ENCODE data around the gene DHCR7. TPM values are rescaled to one million over a fixed set of nuclear protein-coding genes. Genes with fewer than 3 reads are reported as not detected.

The DHCR7 gene
- total RNA-seq, 2 donors from 2014 or later = 38.8 to 67.1 TPM

DNA sequence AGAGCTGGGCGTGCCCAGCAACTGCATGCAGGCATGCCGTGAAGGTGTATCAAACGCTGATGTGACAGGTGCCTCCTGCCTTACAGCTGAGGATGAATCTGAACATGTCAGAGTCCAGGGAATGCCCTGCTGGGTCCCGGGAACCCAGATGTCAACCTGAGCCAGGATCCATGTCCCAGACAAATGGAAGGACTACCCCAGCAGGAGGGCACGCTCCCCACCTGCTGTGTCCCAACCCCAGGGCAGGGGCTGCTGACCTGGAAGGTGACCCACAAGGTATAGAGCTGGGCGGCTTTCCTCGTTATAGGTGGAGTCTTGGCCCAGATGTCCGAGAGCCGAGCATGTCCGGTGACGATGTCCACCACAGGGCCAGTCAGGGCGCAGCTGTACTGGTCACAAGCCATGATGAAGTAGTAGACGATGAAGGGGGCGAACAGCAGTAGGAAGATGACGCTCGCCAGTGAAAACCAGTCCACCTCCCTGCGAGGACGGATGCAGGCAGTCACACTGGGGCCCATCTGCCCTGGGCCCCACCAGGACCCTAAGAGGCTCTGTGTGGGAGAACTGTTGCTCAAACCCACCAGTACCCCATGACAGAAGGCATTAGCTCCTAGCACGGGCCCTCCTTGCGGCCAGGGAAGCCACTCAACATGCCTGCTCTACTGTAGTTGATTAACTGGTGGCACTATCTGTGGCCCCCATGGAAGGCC is 4.3 kb downstream of the DHCR7 start:
- H3K27me3 Mint-ChIP-seq = no peaks in the 10 kb centered on the region
- no peaks in the 10 kb centered on the region for H3K9me3 Mint-ChIP-seq
- no peak overlapping the region for H3K4me3 Mint-ChIP-seq
- no peak overlapping the region for H3K27ac Mint-ChIP-seq
- no peak for ATAC-seq (replicated peaks)
- H3K36me3 Mint-ChIP-seq (ENCODE audit: low read depth) = peaks cover 87% of the 10 kb centered on the region
- peaks cover 21% of the 10 kb centered on the region for H3K4me1 Mint-ChIP-seq

GRCh38 chr11:71442880-71443279 is 5.3 kb downstream of the DHCR7 start:
- Mint-ChIP-seq H3K4me1 (peaks cover 21% of the 10 kb centered on the region), H3K9me3 (no peaks in the 10 kb centered on the region), H3K4me3 (no peak overlapping the region), H3K36me3 (ENCODE audit: low read depth) (peaks cover 96% of the 10 kb centered on the region), H3K27me3 (no peaks in the 10 kb centered on the region), H3K27ac (no peak overlapping the region)
- no peak for ATAC-seq (replicated peaks)

GRCh38 chr11:71442123-71442522 is 6.1 kb downstream of the DHCR7 start:
- H3K27ac Mint-ChIP-seq = no peak overlapping the region
- no peak overlapping the region for H3K4me3 Mint-ChIP-seq
- H3K27me3 Mint-ChIP-seq = no peaks in the 10 kb centered on the region
- peaks cover 90% of the 10 kb centered on the region for H3K36me3 Mint-ChIP-seq (ENCODE audit: low read depth)
- no peak for ATAC-seq (replicated peaks)
- no peaks in the 10 kb centered on the region for H3K9me3 Mint-ChIP-seq
- peaks cover 18% of the 10 kb centered on the region for H3K4me1 Mint-ChIP-seq

- no peaks in the 10 kb centered on the region for H3K9me3 Mint-ChIP-seq
- no peak overlapping the region for H3K27ac Mint-ChIP-seq
- H3K36me3 Mint-ChIP-seq (ENCODE audit: low read depth) = peaks cover 89% of the 10 kb centered on the region
- H3K27me3 Mint-ChIP-seq = no peaks in the 10 kb centered on the region
- no peak overlapping the region for H3K4me3 Mint-ChIP-seq
- no peak for ATAC-seq (replicated peaks)
- peaks cover 10% of the 10 kb centered on the region for H3K4me1 Mint-ChIP-seq
These were observed 6.9 kb downstream of the DHCR7 start for GRCh38 chr11:71441251-71441650.

GRCh38 chr11:71440021-71440755 is 8.0 kb downstream of the DHCR7 start:
- H3K4me1 Mint-ChIP-seq = peaks cover 4% of the 10 kb centered on the region
- no peak overlapping the region for H3K27ac Mint-ChIP-seq
- ATAC-seq (replicated peaks) = no peak
- no peak overlapping the region for H3K4me3 Mint-ChIP-seq
- peaks cover 85% of the 10 kb centered on the region for H3K36me3 Mint-ChIP-seq (ENCODE audit: low read depth)
- H3K9me3 Mint-ChIP-seq = no peaks in the 10 kb centered on the region
- no peaks in the 10 kb centered on the region for H3K27me3 Mint-ChIP-seq

DNA sequence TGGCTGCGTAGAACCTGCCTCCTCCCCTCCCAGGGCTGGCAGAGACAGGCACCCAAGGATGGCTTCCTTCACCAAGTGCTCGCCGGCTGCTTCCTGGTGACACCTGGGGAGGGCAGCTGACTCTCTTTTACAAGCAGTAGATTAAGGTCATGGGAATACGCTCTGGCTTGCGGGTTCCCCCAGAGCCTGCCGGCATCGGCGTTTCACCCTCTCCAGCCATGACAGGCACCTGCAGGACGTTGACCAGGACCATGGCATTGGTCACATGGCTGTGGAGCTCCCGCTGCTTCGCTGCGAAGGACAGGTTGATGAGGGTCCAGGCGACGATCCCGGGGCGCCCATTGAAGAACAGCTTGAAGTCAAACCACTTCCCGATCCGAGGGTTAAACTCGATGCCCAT is 9.5 kb downstream of the DHCR7 start:
- H3K27ac Mint-ChIP-seq = no peak overlapping the region
- peaks cover 4% of the 10 kb centered on the region for H3K4me1 Mint-ChIP-seq
- H3K36me3 Mint-ChIP-seq (ENCODE audit: low read depth) = peaks cover 83% of the 10 kb centered on the region
- no peaks in the 10 kb centered on the region for H3K9me3 Mint-ChIP-seq
- no peaks in the 10 kb centered on the region for H3K27me3 Mint-ChIP-seq
- H3K4me3 Mint-ChIP-seq = no peak overlapping the region
- no peak for ATAC-seq (replicated peaks)

DNA sequence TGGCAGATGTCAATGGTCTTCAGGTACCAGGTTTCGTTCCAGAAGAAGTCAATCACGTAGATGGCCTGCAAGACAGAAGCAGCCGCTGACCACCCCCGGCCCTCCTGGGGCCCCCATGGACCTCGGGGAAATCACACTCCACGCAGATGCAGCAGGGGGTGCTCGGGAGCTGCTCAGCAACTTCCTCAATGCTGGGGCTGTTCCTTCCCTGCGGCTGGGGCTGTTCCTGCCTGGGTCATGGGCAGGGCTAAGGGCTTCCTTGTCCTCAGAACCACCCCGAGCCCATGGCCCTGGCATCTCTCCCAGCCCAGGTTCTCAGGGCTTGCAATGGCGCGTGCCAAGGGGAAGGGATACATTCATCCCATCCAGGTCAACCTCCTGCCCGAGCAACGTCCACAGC is 10.3 kb downstream of the DHCR7 start:
- no peaks in the 10 kb centered on the region for H3K9me3 Mint-ChIP-seq
- H3K27me3 Mint-ChIP-seq = no peaks in the 10 kb centered on the region
- H3K4me3 Mint-ChIP-seq = no peak overlapping the region
- no peak overlapping the region for H3K27ac Mint-ChIP-seq
- ATAC-seq (replicated peaks) = no peak
- H3K36me3 Mint-ChIP-seq (ENCODE audit: low read depth) = peaks cover 76% of the 10 kb centered on the region
- H3K4me1 Mint-ChIP-seq = peaks cover 4% of the 10 kb centered on the region

GRCh38 chr11:71437399-71437798 is 10.8 kb downstream of the DHCR7 start:
- ATAC-seq (replicated peaks) = no peak
- Mint-ChIP-seq H3K9me3 (no peaks in the 10 kb centered on the region), H3K4me3 (no peak overlapping the region), H3K36me3 (ENCODE audit: low read depth) (peaks cover 71% of the 10 kb centered on the region), H3K27ac (no peak overlapping the region), H3K4me1 (peaks cover 4% of the 10 kb centered on the region), H3K27me3 (no peaks in the 10 kb centered on the region)

DNA sequence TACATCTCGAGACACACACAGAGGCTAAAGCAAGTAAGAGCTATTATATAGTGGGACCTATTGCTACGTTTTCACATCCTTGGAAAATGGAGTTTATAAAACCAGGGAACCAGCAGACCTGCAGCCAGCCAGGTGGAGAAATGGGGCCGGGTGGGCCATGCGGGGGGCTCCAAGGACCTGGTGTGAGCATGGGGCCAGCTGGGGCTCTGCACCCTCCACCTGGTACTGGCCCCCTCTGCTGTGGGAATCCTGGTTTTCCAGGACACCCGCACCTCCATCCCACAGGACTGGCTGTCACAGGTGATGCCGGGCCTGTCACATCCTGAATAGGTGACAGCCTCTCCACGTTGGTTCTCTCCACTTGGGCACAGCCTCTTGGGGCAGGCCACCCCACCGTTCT is 11.3 kb downstream of the DHCR7 start:
- Mint-ChIP-seq H3K27ac (no peak overlapping the region), H3K4me3 (no peak overlapping the region), H3K9me3 (no peaks in the 10 kb centered on the region), H3K36me3 (ENCODE audit: low read depth) (peaks cover 66% of the 10 kb centered on the region), H3K27me3 (no peaks in the 10 kb centered on the region), H3K4me1 (peaks cover 4% of the 10 kb centered on the region)
- ATAC-seq (replicated peaks) = no peak

DNA sequence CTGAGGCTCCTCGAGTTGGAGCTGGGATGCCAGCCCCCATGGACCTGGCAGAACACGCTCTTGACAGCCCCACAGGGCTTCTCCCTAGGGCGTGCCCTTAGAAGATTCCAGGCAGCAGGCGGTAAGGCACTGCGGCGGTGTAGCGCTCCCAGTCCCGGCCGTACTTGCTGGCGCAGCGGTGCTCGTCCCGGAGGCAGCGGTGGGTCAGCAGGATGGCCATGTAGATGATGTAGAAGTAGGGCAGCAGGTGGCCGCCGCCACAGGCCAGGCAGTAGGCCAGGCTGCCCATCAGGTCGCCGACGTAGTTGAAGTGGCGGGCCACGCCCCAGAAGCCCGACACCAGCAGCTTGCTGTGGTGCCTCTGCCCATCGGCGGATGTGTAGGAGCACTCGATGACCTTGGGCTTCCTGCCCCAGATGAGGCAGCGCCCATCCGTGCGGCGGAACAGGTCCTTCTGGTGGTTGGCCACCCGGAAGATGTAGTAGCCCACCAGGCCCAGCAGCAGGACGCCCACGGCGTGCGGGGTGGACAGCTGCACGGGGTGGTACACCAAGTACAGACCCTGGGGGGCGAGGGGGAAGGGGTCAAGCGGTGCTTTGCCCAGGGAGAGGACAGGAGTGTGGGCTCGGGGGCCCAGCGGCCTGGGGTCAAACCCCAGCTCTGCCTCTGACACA is 12.8 kb downstream of the DHCR7 start:
- H3K27me3 Mint-ChIP-seq = no peaks in the 10 kb centered on the region
- no peak for ATAC-seq (replicated peaks)
- H3K4me3 Mint-ChIP-seq = no peak overlapping the region
- H3K4me1 Mint-ChIP-seq = peaks cover 4% of the 10 kb centered on the region
- H3K9me3 Mint-ChIP-seq = no peaks in the 10 kb centered on the region
- peaks cover 52% of the 10 kb centered on the region for H3K36me3 Mint-ChIP-seq (ENCODE audit: low read depth)
- no peak overlapping the region for H3K27ac Mint-ChIP-seq

- H3K27me3 Mint-ChIP-seq = no peaks in the 10 kb centered on the region
- H3K9me3 Mint-ChIP-seq = no peaks in the 10 kb centered on the region
- H3K4me3 Mint-ChIP-seq = no peak overlapping the region
These were observed 13.5 kb downstream of the DHCR7 start for GRCh38 chr11:71434576-71435130.

DNA sequence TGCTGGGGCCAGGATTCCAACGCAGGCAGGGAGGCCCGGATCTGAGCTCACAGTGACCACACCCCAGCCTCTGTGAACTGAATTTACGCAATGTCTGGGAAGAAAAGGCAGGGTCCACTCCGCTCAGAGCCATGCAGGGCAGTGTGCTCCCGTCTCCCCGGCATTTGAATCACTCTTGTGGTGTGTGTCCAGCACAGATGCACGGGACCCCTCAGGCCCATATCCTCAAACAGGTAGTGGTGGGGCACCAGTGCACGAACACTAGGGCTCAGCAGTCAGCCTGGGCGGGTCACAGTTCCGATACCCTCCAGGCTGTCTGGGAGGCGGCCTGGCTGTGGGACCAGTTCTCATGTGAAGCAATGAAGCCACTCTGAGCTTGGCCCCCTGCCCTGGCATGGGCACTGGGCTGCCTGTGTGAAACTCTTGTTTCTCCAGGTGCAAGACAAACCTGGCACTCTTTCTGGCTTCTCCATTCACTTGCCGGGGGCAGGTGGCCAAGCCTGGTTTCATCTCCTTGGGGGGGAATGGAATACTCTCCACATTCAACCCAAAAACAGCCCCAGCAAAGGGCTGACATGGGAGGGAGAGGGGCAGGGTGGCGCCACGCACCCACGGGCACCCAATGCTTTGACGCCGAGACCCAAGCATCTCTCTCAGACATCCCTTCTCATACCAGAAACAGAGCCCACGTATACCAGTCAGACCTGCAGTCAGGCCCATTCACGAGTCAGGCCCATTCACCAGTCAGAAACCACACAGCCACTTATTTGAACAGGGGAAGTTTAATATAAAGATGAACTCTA is 14.3 kb downstream of the DHCR7 start:
- ATAC-seq (replicated peaks) = no peak
- Mint-ChIP-seq H3K4me1 (no peaks in the 10 kb centered on the region), H3K4me3 (no peak overlapping the region), H3K27me3 (peaks cover 3% of the 10 kb centered on the region), H3K36me3 (ENCODE audit: low read depth) (peaks cover 37% of the 10 kb centered on the region), H3K9me3 (no peaks in the 10 kb centered on the region), H3K27ac (no peak overlapping the region)

More at GRCh38 chr11:71434576-71435130, 13.5 kb downstream of the DHCR7 start:
- H3K4me1 Mint-ChIP-seq = no peaks in the 10 kb centered on the region
- no peak overlapping the region for H3K27ac Mint-ChIP-seq
- H3K36me3 Mint-ChIP-seq (ENCODE audit: low read depth) = peaks cover 44% of the 10 kb centered on the region
- no peak for ATAC-seq (replicated peaks)

DNA sequence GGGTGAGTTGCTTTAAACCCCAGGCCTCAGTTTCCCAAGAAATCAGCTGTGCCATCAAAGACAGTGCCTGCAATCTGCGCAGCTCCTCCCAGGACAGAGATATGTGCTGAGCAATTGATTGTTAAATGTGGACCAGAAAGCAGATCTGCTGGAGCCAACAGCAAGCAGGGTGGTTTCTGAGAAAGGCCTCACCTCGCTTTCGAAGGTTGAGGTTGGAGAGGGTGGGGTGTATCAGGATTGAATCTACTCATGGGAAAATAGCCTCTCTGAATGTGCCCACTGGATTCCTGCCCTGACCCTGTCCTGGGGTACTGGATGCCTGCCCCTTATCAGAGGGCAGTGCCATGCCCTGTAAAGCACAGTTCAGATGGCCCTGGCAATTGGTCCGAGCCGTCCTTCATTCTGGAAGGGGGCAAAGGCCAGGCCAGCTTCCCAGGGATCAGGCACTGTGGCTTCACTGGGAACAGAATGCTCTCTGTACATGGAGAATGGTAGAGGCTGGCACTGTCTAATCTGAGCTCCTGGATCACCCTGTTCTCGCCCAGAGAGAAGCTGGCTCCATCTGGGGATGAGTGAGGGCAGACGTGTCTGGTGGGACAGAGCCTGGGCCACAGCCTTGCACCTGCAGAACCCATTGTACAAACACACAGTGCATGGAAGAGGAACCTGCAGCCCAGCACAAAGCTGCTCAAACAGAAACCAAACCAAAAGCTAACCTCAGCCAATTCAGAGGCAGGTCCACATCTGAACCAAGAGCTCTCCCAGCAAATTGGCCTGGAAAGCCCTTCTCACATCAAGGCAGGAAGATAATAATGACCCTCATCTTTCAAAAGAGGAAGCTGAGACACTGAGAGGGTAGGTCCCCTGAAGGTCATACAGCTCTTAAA is 15.2 kb downstream of the DHCR7 start:
- H3K4me1 Mint-ChIP-seq = no peaks in the 10 kb centered on the region
- peaks cover 29% of the 10 kb centered on the region for H3K36me3 Mint-ChIP-seq (ENCODE audit: low read depth)
- no peak for ATAC-seq (replicated peaks)
- H3K27me3 Mint-ChIP-seq = peaks cover 3% of the 10 kb centered on the region
- H3K4me3 Mint-ChIP-seq = no peak overlapping the region
- no peak overlapping the region for H3K27ac Mint-ChIP-seq
- H3K9me3 Mint-ChIP-seq = no peaks in the 10 kb centered on the region
